Aorta (tissue), 5 donors: ENCODE data around the gene EIF3C. TPM values are rescaled to one million over a fixed set of nuclear protein-coding genes. Genes with fewer than 3 reads are reported as not detected.
A peak's percentile ranks its signal among the peaks of the same experiment; 100 is the strongest.
"Not testable (repeated sequence)": the region's sequence is repeated elsewhere in the genome, so short reads cannot be mapped to it uniquely, and the experiment has no call there.

Experiments used
- ATAC-seq: fragments of 200-7000 bp; cut with Tn5 transposase; one replicate; pipeline ENCODE4 v1.9.1; 2022; ENCODE audit warnings: moderate library complexity; ENCODE audit not compliant: low FRiP score
- DNase-seq, 2 donors: peaks; one replicate each; pipeline ENCODE4 v3.0.0-alpha.2; 2020
- H3K27ac ChIP-seq, 2 donors: one replicate each; pipeline ENCODE4 v1.5.1; 2013; ENCODE audit warnings: low read length in 2 of 2, mild to moderate bottlenecking in 2 of 2, moderate library complexity in 2 of 2, control low read depth in 1 of 2, inconsistent platforms in 1 of 2, low read depth in 1 of 2
- H3K27me3 ChIP-seq, 2 donors: one replicate each; pipeline ENCODE4 v1.6.1; 2013; ENCODE audit warnings: control low read depth in 1 of 2, low read length in 1 of 2, mild to moderate bottlenecking in 1 of 2, moderate library complexity in 1 of 2; ENCODE audit not compliant: insufficient read depth in 2 of 2, control insufficient read depth in 1 of 2
- H3K36me3 ChIP-seq, 2 donors: one replicate each; pipeline ENCODE4 v1.6.1; 2013; ENCODE audit warnings: control low read depth in 1 of 2, low read length in 1 of 2, mild to moderate bottlenecking in 1 of 2; ENCODE audit not compliant: insufficient read depth in 2 of 2, control insufficient read depth in 1 of 2
- H3K4me1 ChIP-seq, 2 donors: one replicate each; pipeline ENCODE4 v1.6.1; 2013; ENCODE audit warnings: low read length in 2 of 2, control low read depth in 1 of 2, mild to moderate bottlenecking in 1 of 2, moderate library complexity in 1 of 2; ENCODE audit not compliant: insufficient read depth in 2 of 2, control insufficient read depth in 1 of 2
- H3K4me3 ChIP-seq, 2 donors: one replicate each; pipeline ENCODE4 v1.5.1; 2013; ENCODE audit warnings: low read length in 2 of 2, control low read depth in 1 of 2, mild to moderate bottlenecking in 1 of 2
- H3K9me3 ChIP-seq: one replicate; pipeline ENCODE4 v1.6.1; 2013; ENCODE audit warnings: mild to moderate bottlenecking, low read length; ENCODE audit not compliant: control insufficient read depth
- WGBS, 2 donors: extraction: QIAGEN DNeasy Blood & Tissue Kit; methylation state at CpG; one replicate each; pipeline ENCODE4 v1.1.7; 2013; 5-methylcytosine and 5-hydroxymethylcytosine counted together
- intact Hi-C, 2 donors: fragments of 100-400 bp; cut with DNase I; formaldehyde crosslinking; loops; one replicate each; pipeline versions ENCODE4 v1.14.2 to v1.15.0; 2022
- polyA plus RNA-seq, 2 donors: library from polyadenylated mRNA; stranded (reverse); fragments of 200-250 nt; gene quantifications; one replicate each; pipeline ENCODE4 v1.2.3, GENCODE V29; 2013
- total RNA-seq, 2 donors: library from RNA; stranded (reverse); fragmentation: NEBNext Ultra II Directional; extraction: Animal tissue kit (Norgen Biotek cat#: 25700); gene quantifications; one replicate each; pipeline ENCODE4 v1.2.1, GENCODE V29; 2021
- donor health status: healthy with polysubstance abuse.
- donor health status: Bipolar disorder and iron deficiency.
- donor health status: DM: no; HTN: no; CAD: no.
- donor health status: DM: no; HTN: no; CAD: no.
- donor health status: DM: yes; HTN: yes; CAD: no.

The EIF3C gene
- total and polyA plus RNA-seq, 4 donors: 246 to 547 (median 356) TPM

- H3K27me3 ChIP-seq, H3K27ac ChIP-seq, H3K9me3 ChIP-seq, H3K4me3 ChIP-seq, ATAC-seq, H3K4me1 ChIP-seq, intact Hi-C loops, H3K36me3 ChIP-seq, DNase-seq: not testable (repeated sequence)
- no CpG with 5 or more reads among the region's 11 CpGs for WGBS, 2 donors
Measured at GRCh38 chr16:28693257-28693950, 17.9 kb upstream of the EIF3C start.

GRCh38 chr16:28699792-28700191 lies 11.5 kb upstream of the EIF3C start:
- ATAC-seq, intact Hi-C loops, H3K27me3 ChIP-seq, H3K9me3 ChIP-seq, H3K36me3 ChIP-seq, H3K27ac ChIP-seq, H3K4me3 ChIP-seq, H3K4me1 ChIP-seq, DNase-seq: not testable (repeated sequence)
- WGBS, 2 donors: 78 to 90% methylated on average over 2 of the region's 9 CpGs

DNA sequence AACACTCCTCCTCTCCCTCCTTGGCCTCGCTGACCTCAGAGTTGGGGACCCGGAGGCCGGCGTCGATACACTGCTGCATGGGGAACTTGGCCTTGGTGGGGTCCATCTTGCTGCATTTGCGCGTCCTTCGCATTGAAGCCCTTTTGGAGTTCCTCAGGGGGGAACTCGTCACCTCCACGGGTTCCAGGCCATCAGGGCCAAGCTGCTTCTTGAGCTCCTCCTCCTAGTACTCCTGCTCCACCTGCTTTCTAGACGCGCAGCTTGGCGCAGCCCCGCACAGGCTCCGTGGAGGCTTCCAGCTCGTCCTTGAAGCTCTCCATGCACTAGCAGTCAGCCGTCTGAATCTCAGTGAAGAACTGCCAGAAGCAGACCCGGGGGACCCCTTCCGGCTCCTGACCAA lies 10.9 kb upstream of the EIF3C start:
- H3K4me3 ChIP-seq, H3K36me3 ChIP-seq, H3K4me1 ChIP-seq, intact Hi-C loops, H3K27ac ChIP-seq, H3K27me3 ChIP-seq, ATAC-seq, H3K9me3 ChIP-seq: not testable (repeated sequence)
- DNase-seq: peak; percentile 6 to 41
- WGBS, 2 donors: 91 to 97% methylated on average over 9 to 17 of the region's 19 CpGs

GRCh38 chr16:28701384-28701783 lies 9.9 kb upstream of the EIF3C start:
- no CpG with 5 or more reads among the region's 8 CpGs for WGBS, 2 donors

GRCh38 chr16:28704246-28704645 lies 7.0 kb upstream of the EIF3C start:
- H3K4me1 ChIP-seq, H3K9me3 ChIP-seq, intact Hi-C loops, H3K4me3 ChIP-seq, ATAC-seq, H3K27ac ChIP-seq, H3K36me3 ChIP-seq, H3K27me3 ChIP-seq: not testable (repeated sequence)
- WGBS, 2 donors: 79 to 83% methylated on average over 1 to 6 of the region's 7 CpGs
- DNase-seq: peak in 1 of 2 donors; percentile 52

More at GRCh38 chr16:28701384-28701783, 9.9 kb upstream of the EIF3C start:
- H3K27me3 ChIP-seq, intact Hi-C loops, ATAC-seq, H3K9me3 ChIP-seq, DNase-seq, H3K36me3 ChIP-seq, H3K4me1 ChIP-seq, H3K27ac ChIP-seq, H3K4me3 ChIP-seq: not testable (repeated sequence)

DNA sequence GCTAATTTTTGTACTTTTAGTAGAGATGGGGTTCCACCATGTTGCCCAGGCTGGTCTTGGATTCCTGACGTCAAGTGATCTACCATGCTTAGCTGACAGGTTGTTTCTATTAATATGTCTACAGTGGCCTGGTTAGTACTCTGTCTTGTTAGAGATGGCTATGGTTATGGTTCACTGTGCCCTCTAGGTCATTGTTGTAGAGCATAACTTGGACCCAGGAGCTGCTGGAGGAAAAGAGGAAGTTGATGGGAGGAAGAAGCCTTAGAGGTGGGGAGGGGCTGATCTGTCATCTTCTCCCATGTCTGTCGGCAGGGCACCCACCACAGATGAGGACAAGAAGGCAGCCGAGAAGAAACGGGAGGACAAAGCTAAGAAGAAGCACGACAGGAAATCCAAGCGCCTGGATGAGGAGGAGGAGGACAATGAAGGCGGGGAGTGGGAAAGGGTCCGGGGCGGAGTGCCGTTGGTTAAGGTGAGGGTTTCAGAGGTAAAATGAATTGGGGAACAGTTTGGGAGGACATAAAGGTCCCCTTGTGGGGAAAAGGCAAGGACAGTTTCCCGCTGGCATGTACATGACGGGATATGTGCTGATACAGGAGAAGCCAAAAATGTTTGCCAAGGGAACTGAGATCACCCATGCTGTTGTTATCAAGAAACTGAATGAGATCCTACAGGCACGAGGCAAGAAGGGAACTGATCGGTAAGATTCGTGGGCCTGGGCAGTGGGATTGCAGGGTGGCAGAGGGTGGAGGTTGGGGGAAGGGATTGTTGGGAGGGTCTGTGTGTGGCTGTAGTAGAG lies 11.8 kb downstream of the EIF3C start:
- H3K4me1 ChIP-seq, H3K27me3 ChIP-seq, H3K27ac ChIP-seq, H3K4me3 ChIP-seq, H3K36me3 ChIP-seq, H3K9me3 ChIP-seq, ATAC-seq, intact Hi-C loops: not testable (repeated sequence)
- WGBS, 2 donors: 84 to 96% methylated on average over 11 to 12 of the region's 15 CpGs
- peak; percentile 3 to 37 for DNase-seq

DNA sequence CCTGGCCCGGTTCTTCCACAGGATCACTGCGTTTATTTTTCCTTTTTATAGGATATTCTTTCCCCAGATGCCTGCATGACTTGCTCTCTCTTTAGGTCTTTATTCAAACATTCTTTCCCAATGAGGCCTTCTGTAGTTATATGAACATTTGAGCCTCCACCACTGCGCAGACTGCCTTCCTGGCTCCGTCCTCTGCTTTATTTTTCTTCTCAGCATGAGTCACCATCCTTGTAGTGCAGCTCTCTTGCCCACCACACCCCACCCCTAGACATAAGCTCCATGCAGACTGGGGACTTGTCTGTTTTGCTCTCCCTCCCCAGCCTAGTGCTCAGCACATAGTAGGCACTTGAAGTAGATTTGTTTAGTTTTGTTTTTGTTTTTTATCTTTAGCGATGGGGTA lies 20.0 kb downstream of the EIF3C start:
- H3K4me3 ChIP-seq, ATAC-seq, H3K27ac ChIP-seq, H3K27me3 ChIP-seq, H3K9me3 ChIP-seq, H3K36me3 ChIP-seq, intact Hi-C loops, DNase-seq, H3K4me1 ChIP-seq: not testable (repeated sequence)
- WGBS, 2 donors: no CpG with 5 or more reads among the region's 5 CpGs

GRCh38 chr16:28732455-28733124 lies 21.3 kb downstream of the EIF3C start:
- intact Hi-C loops: not testable (repeated sequence)

More at GRCh38 chr16:28732455-28733124, 21.3 kb downstream of the EIF3C start:
- H3K36me3 ChIP-seq, H3K27me3 ChIP-seq, H3K4me3 ChIP-seq, H3K4me1 ChIP-seq, DNase-seq, H3K9me3 ChIP-seq, H3K27ac ChIP-seq: not testable (repeated sequence)
- ATAC-seq: peak; percentile 59
- WGBS, 2 donors: 44% methylated on average over 2 of the region's 9 CpGs; no CpG with 5 or more reads in 1 of the 2 donors
